OCI-LY1 (cell line): Measurements from ENCODE around the gene NUP214.

Experiments
- CTCF ChIP-seq: fragments of 200-600 bp; sonication (generic), shearing (Covaris generic); IDR thresholded peaks from 2 replicates; pipeline ENCODE4 v1.5.1; 2017; ENCODE audit warnings: mild to moderate bottlenecking, antibody characterized with exemption, low read length, moderate library complexity, mixed read lengths
- EZH2 ChIP-seq: fragments of 200-600 bp; sonication (generic), shearing (Covaris generic); IDR thresholded peaks from 2 replicates; pipeline ENCODE4 v1.8.0; 2017; ENCODE audit warnings: borderline replicate concordance, mixed run types, mild to moderate bottlenecking, antibody characterized with exemption, low read length, moderate library complexity, mixed read lengths

GRCh38 chr9:131280660-131281059, 155.3 kb downstream of the NUP214 start:
- TF ChIP-seq CTCF: no peak
- TF ChIP-seq EZH2: no peak
